DND-41 (cell line): Measurements from ENCODE around the gene SUDS3.

Experiments
- ATAC-seq: fragments of 200-7000 bp; cut with Tn5 transposase; 3 replicates; pipeline ENCODE4 v1.9.1; 2021; ENCODE audit warnings: low read depth; ENCODE audit not compliant: insufficient read depth
- DNase-seq: peaks from one replicate; pipeline ENCODE4 v3.0.0-alpha.2; 2020
- H2AFZ ChIP-seq: 2 replicates; pipeline ENCODE4 v1.6.0; 2012; ENCODE audit warnings: low read depth, low read length
- H3K27ac ChIP-seq: 2 replicates; pipeline ENCODE4 v1.5.1; 2012; ENCODE audit warnings: low read length, inconsistent platforms
- H3K27me3 ChIP-seq: fragments of 200-600 bp; sonication (generic); 2 replicates; pipeline ENCODE4 v1.6.0; 2012; ENCODE audit warnings: low read length, mild to moderate bottlenecking, inconsistent platforms; ENCODE audit not compliant: insufficient read depth, poor library complexity
- H3K36me3 ChIP-seq: 2 replicates; pipeline ENCODE4 v1.5.1; 2012; ENCODE audit warnings: low read length, inconsistent platforms; ENCODE audit not compliant: insufficient read depth
- H3K4me1 ChIP-seq: 2 replicates; pipeline ENCODE4 v1.5.1; 2012; ENCODE audit warnings: mild to moderate bottlenecking, low read length; ENCODE audit not compliant: insufficient read depth
- H3K4me2 ChIP-seq: 2 replicates; pipeline ENCODE4 v1.6.0; 2012; ENCODE audit warnings: mild to moderate bottlenecking, moderate library complexity, low read length, inconsistent platforms; ENCODE audit not compliant: insufficient read depth
- H3K4me3 ChIP-seq, 2 experiments: fragments of 200-600 bp in 1 of 2; shearing (Covaris generic) in 1 of 2; 2 replicates each; pipeline ENCODE4 v1.5.1; 2012 to 2016; ENCODE audit warnings: inconsistent platforms in 2 of 2, low read length in 2 of 2, mild to moderate bottlenecking in 2 of 2, low read depth in 1 of 2, moderate library complexity in 1 of 2
- H3K79me2 ChIP-seq: 2 replicates; pipeline ENCODE4 v1.6.0; 2012; ENCODE audit warnings: low read length, inconsistent platforms; ENCODE audit not compliant: insufficient read depth
- H3K9ac ChIP-seq: 2 replicates; pipeline ENCODE4 v1.6.0; 2012; ENCODE audit warnings: low read depth, mild to moderate bottlenecking, inconsistent platforms, low read length, moderate library complexity
- H3K9me3 ChIP-seq: 2 replicates; pipeline ENCODE4 v1.5.1; 2012; ENCODE audit warnings: low read length, moderate library complexity, mild to moderate bottlenecking, inconsistent platforms; ENCODE audit not compliant: insufficient read depth, severe bottlenecking
- H4K20me1 ChIP-seq: 2 replicates; pipeline ENCODE4 v1.6.0; 2012; ENCODE audit warnings: low read length; ENCODE audit not compliant: insufficient read depth
- EZH2 ChIP-seq: IDR thresholded peaks from 3 replicates; pipeline ENCODE4 v1.6.1; 2012; ENCODE audit warnings: borderline replicate concordance, low read depth, mild to moderate bottlenecking, moderate library complexity, low read length, inconsistent platforms; ENCODE audit not compliant: severe bottlenecking
- TF ChIP-seq, protein P1 (sequence below): IDR thresholded peaks from 2 replicates; pipeline ENCODE4 v1.5.1; 2012; ENCODE audit warnings: borderline replicate concordance, low read length, moderate library complexity, mild to moderate bottlenecking; ENCODE audit not compliant: poor library complexity, severe bottlenecking; ENCODE audit errors: extremely low read depth

SUDS3 gene

DNA sequence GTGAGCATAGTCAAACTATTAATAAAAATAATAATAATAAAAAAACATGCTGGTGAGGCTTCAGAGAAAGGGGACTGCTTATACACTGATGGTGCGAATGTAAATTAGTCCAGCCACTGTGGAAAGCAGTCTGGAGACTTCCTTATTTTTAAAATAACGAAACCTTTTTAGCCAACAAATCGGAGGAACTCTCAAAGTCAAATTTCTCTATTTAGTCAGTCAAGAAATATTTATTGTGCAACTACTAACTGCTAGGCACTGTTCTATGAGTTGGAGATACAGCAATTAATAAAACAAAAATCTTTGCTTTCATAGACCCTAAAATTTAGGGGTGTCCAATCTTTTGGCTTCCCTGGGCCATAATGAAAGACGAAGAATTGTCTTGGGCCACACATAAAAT lies 14.5 kb upstream of the SUDS3 start:
- Histone ChIP-seq H3K9ac (no peak overlapping the region), H3K27me3 (no peaks in the 10 kb centered on the region), H3K9me3 (no peaks in the 10 kb centered on the region), H2AFZ (no peak overlapping the region), H3K36me3 (no peaks in the 10 kb centered on the region), H3K79me2 (peaks cover 27% of the 10 kb centered on the region), H3K4me1 (peaks cover 24% of the 10 kb centered on the region), H3K27ac (no peak overlapping the region), H3K4me2 (no peak overlapping the region), H3K4me3 (no peak overlapping the region), H4K20me1 (no peaks in the 10 kb centered on the region)
- ATAC-seq (no peak), DNase-seq (no peak)
- TF ChIP-seq EZH2, result no peak
- TF ChIP-seq, protein P1, sequence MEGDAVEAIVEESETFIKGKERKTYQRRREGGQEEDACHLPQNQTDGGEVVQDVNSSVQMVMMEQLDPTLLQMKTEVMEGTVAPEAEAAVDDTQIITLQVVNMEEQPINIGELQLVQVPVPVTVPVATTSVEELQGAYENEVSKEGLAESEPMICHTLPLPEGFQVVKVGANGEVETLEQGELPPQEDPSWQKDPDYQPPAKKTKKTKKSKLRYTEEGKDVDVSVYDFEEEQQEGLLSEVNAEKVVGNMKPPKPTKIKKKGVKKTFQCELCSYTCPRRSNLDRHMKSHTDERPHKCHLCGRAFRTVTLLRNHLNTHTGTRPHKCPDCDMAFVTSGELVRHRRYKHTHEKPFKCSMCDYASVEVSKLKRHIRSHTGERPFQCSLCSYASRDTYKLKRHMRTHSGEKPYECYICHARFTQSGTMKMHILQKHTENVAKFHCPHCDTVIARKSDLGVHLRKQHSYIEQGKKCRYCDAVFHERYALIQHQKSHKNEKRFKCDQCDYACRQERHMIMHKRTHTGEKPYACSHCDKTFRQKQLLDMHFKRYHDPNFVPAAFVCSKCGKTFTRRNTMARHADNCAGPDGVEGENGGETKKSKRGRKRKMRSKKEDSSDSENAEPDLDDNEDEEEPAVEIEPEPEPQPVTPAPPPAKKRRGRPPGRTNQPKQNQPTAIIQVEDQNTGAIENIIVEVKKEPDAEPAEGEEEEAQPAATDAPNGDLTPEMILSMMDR, result no peak

DNA sequence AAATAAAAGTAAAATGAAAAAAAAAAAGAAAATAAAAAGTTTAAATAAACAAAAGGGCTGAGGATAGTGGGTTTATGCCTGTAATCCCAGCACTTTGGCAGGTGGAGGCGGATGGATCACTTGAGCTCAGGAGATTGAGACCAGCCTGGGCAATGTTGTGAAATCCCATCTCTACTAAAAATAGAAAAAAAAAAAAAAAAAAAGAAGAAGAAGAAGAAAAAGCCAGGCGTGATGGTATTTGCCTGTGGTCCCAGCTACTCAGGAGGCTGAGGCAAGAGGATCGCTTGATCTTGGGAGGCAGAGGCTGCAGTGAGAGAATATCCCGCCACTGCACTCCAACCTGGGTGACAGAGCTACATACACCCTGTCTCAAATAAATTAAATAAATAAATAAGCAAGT lies 7.5 kb upstream of the SUDS3 start:
- H3K9ac ChIP-seq, result no peak overlapping the region
- ATAC-seq (no peak), DNase-seq (no peak)
- H3K4me3 ChIP-seq, result no peak overlapping the region
- H3K27me3 ChIP-seq, result peaks cover 15% of the 10 kb centered on the region
- TF ChIP-seq, protein P1, result no peak
- TF ChIP-seq EZH2, result no peak
- no peaks in the 10 kb centered on the region for H3K36me3 ChIP-seq
- H4K20me1 ChIP-seq, result peaks cover 13% of the 10 kb centered on the region; the same call in 1 of the 2 replicates
- no peak overlapping the region for H3K4me2 ChIP-seq
- peaks cover 15% of the 10 kb centered on the region for H3K79me2 ChIP-seq
- no peak overlapping the region for H3K27ac ChIP-seq
- peaks cover 22% of the 10 kb centered on the region for H3K4me1 ChIP-seq
- no peak overlapping the region for H2AFZ ChIP-seq
- H3K9me3 ChIP-seq, result no peaks in the 10 kb centered on the region

DNA sequence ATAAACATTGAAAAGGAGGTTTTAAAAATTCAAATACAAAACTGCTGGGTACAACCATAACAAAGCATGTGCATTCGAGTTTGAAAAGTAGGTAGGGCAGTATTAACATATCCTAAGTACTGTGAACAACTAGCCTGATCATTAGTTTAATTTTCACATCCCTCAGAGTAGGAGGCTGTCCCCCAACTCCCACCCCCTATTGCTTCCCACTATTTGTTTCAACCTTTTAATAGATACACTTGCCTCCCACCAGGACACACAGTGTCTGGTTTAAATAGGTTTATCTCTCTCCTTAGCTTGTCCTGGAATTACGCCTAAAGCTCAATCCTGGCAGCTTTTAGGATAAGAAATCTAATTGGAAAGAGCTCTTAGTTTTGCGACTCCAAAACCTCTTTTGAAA lies 5.8 kb upstream of the SUDS3 start:
- Histone ChIP-seq H3K4me1 (peaks cover 40% of the 10 kb centered on the region), H3K79me2 (peaks cover 15% of the 10 kb centered on the region), H3K27ac (no peak overlapping the region), H3K9ac (no peak overlapping the region), H4K20me1 (peaks cover 13% of the 10 kb centered on the region; the same call in 1 of the 2 replicates), H2AFZ (no peak overlapping the region), H3K4me2 (peak overlapping the region; percentile 87; the same call in 1 of the 2 replicates), H3K9me3 (no peaks in the 10 kb centered on the region), H3K27me3 (peaks cover 15% of the 10 kb centered on the region), H3K36me3 (no peaks in the 10 kb centered on the region), H3K4me3 (no peak overlapping the region)
- TF ChIP-seq, protein P1, result no peak
- no peak for TF ChIP-seq EZH2
- ATAC-seq (no peak), DNase-seq (no peak)
